Raji (cell line): ENCODE results near the gene KRTAP1-3.
"Not testable (repeated sequence)": the region's sequence is repeated elsewhere in the genome, so short reads cannot be mapped to it uniquely, and the experiment has no call there.

Experiments
- POLR2A ChIP-seq: IDR thresholded peaks from 2 replicates; pipeline ENCODE4 v1.6.1; 2011; ENCODE audit warnings: low read depth, low read length, control low read depth; ENCODE audit not compliant: insufficient read depth

The KRTAP1-3 gene

DNA sequence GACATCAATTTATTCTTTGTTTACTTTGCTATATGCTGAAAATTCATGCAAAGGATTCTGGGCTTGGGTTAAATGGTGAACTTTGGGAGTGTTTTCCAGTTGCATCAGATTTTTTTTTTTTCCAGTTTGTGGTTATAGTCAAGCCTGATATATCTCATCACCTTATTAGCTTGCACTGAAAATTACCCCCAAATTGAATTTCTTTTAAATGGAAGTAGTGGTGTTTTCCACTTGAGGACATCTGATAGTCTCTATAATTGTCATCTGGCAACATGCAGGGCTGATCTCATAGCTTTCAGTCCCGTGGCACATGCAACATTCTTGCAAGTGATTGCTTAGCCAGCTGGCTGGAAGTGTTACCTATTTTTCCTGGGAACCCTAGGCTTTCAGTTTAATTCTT lies 21.1 kb downstream of the KRTAP1-3 start:
- TF ChIP-seq POLR2A = no peak

GRCh38 chr17:41013181-41013580 lies 21.5 kb downstream of the KRTAP1-3 start:
- TF ChIP-seq POLR2A = no peak

GRCh38 chr17:41012326-41013120 lies 22.2 kb downstream of the KRTAP1-3 start:
- TF ChIP-seq POLR2A = no peak

DNA sequence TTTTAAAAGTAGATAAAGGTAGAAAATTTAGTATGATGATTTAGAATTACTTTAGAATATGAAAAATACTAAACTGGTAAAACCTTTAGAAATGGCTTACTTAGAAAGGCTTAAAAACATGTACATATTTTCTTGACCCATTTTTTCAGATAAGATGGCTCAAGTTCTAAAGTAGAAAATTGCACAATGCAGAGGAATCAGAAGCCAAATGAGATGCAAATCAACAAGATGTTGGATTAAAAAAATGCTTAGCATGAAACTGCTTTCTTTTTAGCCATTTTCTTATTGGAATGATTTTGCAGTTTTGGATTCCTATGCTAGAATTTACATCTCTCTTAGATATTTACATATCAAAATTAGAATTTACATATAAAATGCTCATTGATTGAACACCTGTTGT lies 24.2 kb downstream of the KRTAP1-3 start:
- no peak for TF ChIP-seq POLR2A

- TF ChIP-seq POLR2A = no peak
Observed at GRCh38 chr17:41009936-41010335, 24.7 kb downstream of the KRTAP1-3 start.

DNA sequence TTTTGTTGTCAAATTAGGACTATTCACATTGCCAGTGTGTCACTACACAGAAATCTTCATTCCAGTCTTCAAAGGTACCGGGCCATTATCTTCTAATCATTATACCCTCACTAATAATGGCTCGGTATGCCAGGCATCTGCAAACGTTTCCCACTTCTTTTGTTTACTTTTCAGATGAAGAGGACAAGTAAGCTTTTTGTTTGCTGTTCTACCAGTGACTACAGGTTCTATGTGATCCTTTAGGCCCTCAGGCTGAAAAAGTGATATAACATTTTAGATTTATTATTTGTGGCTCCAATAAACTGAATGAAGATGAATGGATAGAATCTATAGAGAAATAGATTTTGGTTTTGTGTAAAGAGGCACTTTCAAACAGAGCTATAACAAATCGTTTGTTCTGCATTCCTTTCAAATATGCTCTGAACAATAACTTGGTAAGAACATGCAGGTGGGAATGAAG lies 25.3 kb downstream of the KRTAP1-3 start:
- TF ChIP-seq POLR2A = no peak

DNA sequence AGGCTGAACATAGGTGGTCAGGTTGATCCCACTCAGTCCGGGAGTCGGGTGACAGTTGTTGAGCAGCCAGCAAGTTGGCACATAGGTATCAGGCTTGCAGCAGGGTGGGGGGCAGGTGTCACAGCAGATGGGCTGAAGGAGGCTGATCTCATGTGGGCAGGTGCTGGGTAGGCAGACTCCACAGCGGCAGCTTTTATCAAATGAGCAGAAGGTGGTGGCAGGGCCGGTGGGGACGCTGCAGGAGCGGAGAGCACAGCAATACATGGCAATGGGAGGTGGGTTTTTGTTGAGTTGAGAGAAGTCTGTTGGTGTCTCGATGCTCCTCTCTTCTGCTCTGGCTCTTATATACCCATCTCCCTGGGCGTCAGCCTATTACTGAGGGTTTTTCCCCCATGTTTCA lies 25.9 kb downstream of the KRTAP1-3 start, which contains the start of gene KRTAP3-1:
Gene KRTAP3-1, minus strand, starts transcription at position 318 of the 400 bp plus-strand sequence. Its CDS starts 54 bp downstream, at position 264.
- TF ChIP-seq POLR2A = no peak

DNA sequence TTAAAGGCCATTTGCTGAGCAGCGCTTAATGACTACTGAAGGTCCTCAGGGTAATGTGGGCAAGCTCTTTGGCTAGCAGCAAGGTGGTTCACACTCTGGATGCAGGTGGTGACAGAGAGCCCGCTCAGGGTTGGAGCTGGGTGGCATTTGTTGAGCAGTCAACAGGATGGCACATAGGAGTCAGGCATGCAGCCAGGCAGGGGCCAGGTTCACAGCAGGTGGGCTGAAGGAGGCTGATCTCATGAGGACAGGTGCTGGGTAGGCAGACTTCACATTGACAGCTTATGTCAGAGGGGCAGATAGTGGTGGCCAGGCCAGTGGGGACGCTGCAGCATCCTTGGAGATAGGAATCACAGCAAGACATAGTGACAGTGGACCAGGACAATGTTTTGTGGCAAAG lies 30.3 kb downstream of the KRTAP1-3 start:
- TF ChIP-seq POLR2A = no peak

DNA sequence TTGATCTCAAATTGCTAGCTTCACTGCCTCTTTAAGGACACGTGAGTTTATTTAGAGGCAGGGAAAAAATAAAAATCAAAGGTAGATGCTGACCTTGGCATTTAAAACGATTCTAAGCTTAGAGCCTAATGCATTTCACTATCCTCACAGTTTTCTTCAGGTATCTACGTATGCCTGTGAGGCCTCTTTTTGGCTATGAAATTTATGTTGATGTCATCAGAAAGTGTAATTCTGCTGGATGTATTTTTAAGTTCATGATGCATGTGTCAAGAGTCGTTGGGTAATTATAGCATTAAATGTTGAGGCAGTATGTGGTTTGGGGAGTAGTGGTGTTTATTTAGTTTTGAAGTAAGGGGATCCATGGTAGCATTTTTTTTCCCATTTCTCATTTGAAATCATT lies 30.7 kb downstream of the KRTAP1-3 start:
- no peak for TF ChIP-seq POLR2A

DNA sequence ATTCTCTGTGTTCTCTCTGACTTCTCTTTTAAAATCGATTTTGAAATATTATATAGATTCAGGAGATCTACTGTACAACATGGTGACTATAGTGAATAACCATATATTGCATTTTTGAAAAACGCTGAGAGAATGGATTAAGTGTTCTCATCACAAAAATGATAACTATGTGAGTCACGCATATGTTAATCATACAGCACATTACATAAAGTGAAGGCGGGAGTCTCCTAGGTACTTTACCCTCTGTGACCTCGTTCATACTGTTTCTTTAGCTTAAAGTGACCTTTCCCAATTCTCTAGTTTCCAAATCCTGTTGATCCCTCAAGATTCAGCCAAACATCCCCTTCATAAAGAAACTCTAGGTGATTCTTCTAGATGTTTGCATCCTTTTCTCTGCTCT lies 31.9 kb downstream of the KRTAP1-3 start:
- no peak for TF ChIP-seq POLR2A

- TF ChIP-seq POLR2A = no peak
Observed at GRCh38 chr17:41001795-41002194, 32.9 kb downstream of the KRTAP1-3 start.

- TF ChIP-seq POLR2A = not testable (repeated sequence)
Observed at GRCh38 chr17:40999563-40999962, 35.1 kb downstream of the KRTAP1-3 start, which contains the start of gene KRTAP3-2. KRTAP3-2 (minus strand) TSS chr17:40999906; CDS start chr17:40999853, 53 bp downstream.

DNA sequence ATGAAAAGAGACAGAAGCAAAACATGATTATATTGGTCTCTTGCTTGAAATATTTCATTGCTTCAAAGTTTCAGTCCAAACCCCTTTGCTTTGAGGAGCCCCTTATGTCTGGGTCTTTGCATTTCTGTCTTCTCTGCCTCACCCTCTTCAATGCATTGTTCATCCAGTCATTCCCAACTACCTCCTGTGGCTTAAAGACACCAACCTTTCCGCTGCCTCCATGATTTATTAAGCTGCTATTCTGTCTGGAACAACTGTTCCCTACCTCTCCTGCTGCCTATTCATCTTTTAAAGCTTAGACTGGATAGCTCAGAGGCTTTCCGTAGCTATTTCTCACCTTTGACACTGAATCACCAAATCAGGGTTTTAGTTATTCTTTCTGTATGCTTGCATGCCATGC lies 37.3 kb downstream of the KRTAP1-3 start:
- TF ChIP-seq POLR2A = no peak

- TF ChIP-seq POLR2A = no peak
Observed at GRCh38 chr17:40996829-40997228, 37.8 kb downstream of the KRTAP1-3 start.

DNA sequence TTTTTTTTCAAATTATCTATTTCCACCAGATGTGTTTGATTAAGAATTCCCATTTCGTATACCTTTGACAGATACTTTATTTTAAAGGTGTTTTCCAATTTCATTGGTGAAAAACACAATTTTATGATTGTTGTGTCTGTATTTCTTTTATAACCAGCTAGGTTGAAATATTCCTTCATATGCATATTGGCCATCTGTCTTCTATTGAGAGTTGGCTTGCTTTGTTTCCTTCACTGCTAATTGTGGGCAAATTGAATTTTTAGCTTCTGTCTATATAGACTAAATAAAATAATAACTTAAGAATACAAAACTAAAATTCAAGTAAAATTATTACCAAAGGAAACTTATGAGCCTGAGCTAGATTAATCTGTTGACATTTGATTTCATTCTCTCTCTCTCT lies 39.6 kb downstream of the KRTAP1-3 start:
- TF ChIP-seq POLR2A = no peak

GRCh38 chr17:40993839-40994238 lies 40.8 kb downstream of the KRTAP1-3 start, which contains the start of gene KRTAP3-3:
KRTAP3-3 (minus strand) TSS chr17:40994164; CDS start chr17:40994097, 67 bp downstream.
- no peak for TF ChIP-seq POLR2A

DNA sequence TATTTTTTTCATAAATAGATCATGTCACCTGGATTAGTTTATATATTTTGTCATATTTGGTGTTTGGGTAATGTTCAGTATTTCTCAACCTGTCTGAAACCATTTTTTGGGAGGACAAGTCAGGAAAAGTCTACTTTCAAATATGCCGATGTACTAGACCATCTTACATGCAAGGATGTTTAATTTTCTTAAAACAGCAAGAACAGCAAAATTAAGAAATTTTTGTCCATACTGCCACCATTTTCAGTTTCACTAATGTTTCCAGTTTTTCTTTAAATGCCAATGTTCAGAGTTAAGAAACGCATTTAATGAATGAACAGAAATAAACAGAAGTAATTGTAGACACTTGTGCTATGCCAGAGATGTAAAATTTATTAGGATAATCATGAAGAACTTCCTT lies 41.6 kb downstream of the KRTAP1-3 start:
- no peak for TF ChIP-seq POLR2A

DNA sequence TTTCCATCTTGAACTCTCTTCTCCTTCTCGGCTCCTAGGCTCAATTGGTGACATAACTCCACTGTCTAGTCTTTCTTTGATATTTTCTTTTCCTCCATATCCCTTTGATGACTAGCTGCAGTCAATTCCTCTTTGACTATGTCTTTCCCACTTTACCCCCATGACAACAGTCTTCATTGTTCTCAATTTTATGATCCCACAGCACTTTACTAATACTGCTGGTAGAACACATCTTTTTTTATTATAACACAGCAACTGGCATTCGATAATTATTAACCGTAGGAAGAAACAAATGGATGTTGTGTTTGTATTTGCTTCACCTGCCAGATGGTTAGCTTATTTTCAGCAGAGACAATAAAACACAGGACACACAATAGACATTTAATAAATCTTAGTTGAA lies 42.0 kb downstream of the KRTAP1-3 start:
- no peak for TF ChIP-seq POLR2A
